Liver (tissue), 9 donors: Measurements from ENCODE around the gene MRRF. TPM values are rescaled to one million over a fixed set of nuclear protein-coding genes. Genes with fewer than 3 reads are reported as not detected.

ENCODE experiments used
- DNase-seq: peaks from one replicate; pipeline ENCODE4 v3.0.0-alpha.2; 2017; ENCODE audit warnings: low spot score
- H3K27ac ChIP-seq, 2 donors: one replicate each; pipeline ENCODE4 v1.7.0; 2013; ENCODE audit warnings: inconsistent platforms in 2 of 2, low read length in 2 of 2, control low read depth in 1 of 2, low read depth in 1 of 2, mild to moderate bottlenecking in 1 of 2
- H3K27me3 ChIP-seq, 4 donors: one replicate each; pipeline versions ENCODE4 v1.6.1 to v1.7.0; 2013; ENCODE audit warnings: low read length in 3 of 4, inconsistent platforms in 1 of 4, mild to moderate bottlenecking in 1 of 4, moderate library complexity in 1 of 4; ENCODE audit not compliant: control insufficient read depth in 4 of 4, insufficient read depth in 4 of 4
- H3K36me3 ChIP-seq, 4 donors: one replicate each; pipeline versions ENCODE4 v1.6.1 to v1.7.0; 2013; ENCODE audit warnings: low read length in 3 of 4, mild to moderate bottlenecking in 3 of 4, low read depth in 1 of 4, moderate library complexity in 1 of 4; ENCODE audit not compliant: control insufficient read depth in 4 of 4, insufficient read depth in 3 of 4
- H3K4me1 ChIP-seq, 4 donors: one replicate each; pipeline versions ENCODE4 v1.6.1 to v1.7.0; 2013; ENCODE audit warnings: low read length in 3 of 4, mild to moderate bottlenecking in 3 of 4, moderate library complexity in 1 of 4; ENCODE audit not compliant: control insufficient read depth in 4 of 4, insufficient read depth in 4 of 4
- H3K4me3 ChIP-seq, 3 donors: one replicate each; pipeline versions ENCODE4 v1.6.1 to v1.7.0; 2013; ENCODE audit warnings: low read length in 3 of 3, control low read depth in 1 of 3, low read depth in 1 of 3, mild to moderate bottlenecking in 1 of 3
- H3K9ac ChIP-seq, 2 donors: one replicate each; pipeline ENCODE4 v1.7.0; 2013; ENCODE audit warnings: low read length in 2 of 2, mild to moderate bottlenecking in 2 of 2, moderate library complexity in 2 of 2, control low read depth in 1 of 2, low read depth in 1 of 2
- H3K9me3 ChIP-seq, 4 donors: one replicate each; pipeline versions ENCODE4 v1.6.1 to v1.7.0; 2013; ENCODE audit warnings: low read length in 3 of 4; ENCODE audit not compliant: control insufficient read depth in 4 of 4
- EGR1 ChIP-seq, 2 donors: IDR thresholded peaks; 2 replicates each; pipeline ENCODE4 v1.6.1; 2016 to 2018; ENCODE audit warnings: antibody characterized with exemption in 2 of 2, low read depth in 2 of 2
- FOXA1 ChIP-seq: IDR thresholded peaks from 2 replicates; pipeline ENCODE4 v1.6.1; 2016; ENCODE audit warnings: antibody characterized with exemption
- FOXA2 ChIP-seq: IDR thresholded peaks from 2 replicates; pipeline ENCODE4 v1.6.1; 2016; ENCODE audit warnings: antibody characterized with exemption
- GABPA ChIP-seq, 2 donors: IDR thresholded peaks in 1 of 2; conservative IDR thresholded peaks in 1 of 2; 2 replicates each; pipeline ENCODE4 v1.6.1; 2016; ENCODE audit warnings: antibody characterized with exemption in 2 of 2, mild to moderate bottlenecking in 1 of 2, moderate library complexity in 1 of 2
- HNF4A ChIP-seq, 2 donors: conservative IDR thresholded peaks; 2 replicates each; pipeline ENCODE4 v1.6.1; 2016; ENCODE audit warnings: antibody characterized with exemption in 2 of 2, mild to moderate bottlenecking in 2 of 2
- HNF4G ChIP-seq: IDR thresholded peaks from 2 replicates; pipeline ENCODE4 v1.6.1; 2016; ENCODE audit warnings: antibody characterized with exemption
- JUND ChIP-seq, 2 donors: IDR thresholded peaks; 2 replicates each; pipeline ENCODE4 v1.6.1; 2016; ENCODE audit warnings: antibody characterized with exemption in 2 of 2
- NR2F2 ChIP-seq: IDR thresholded peaks from 2 replicates; pipeline ENCODE4 v1.6.1; 2016; ENCODE audit warnings: antibody characterized with exemption
- RAD21 ChIP-seq, 2 donors: IDR thresholded peaks; 2 replicates each; pipeline ENCODE4 v1.6.1; 2016; ENCODE audit warnings: antibody characterized with exemption in 2 of 2, mild to moderate bottlenecking in 2 of 2
- RXRA ChIP-seq, 2 donors: IDR thresholded peaks; 2 replicates each; pipeline ENCODE4 v1.6.1; 2017 to 2018; ENCODE audit warnings: antibody characterized with exemption in 2 of 2, mild to moderate bottlenecking in 1 of 2
- SP1 ChIP-seq: IDR thresholded peaks from 2 replicates; pipeline ENCODE4 v1.6.1; 2018; ENCODE audit warnings: antibody characterized with exemption, mild to moderate bottlenecking
- TAF1 ChIP-seq: conservative IDR thresholded peaks from 2 replicates; pipeline ENCODE4 v1.6.1; 2016; ENCODE audit warnings: antibody characterized with exemption, mild to moderate bottlenecking
- YY1 ChIP-seq: IDR thresholded peaks from 2 replicates; pipeline ENCODE4 v1.6.1; 2016; ENCODE audit warnings: antibody characterized with exemption, mild to moderate bottlenecking
- WGBS: extraction: QIAGEN DNeasy Blood & Tissue Kit; methylation state at CpG from one replicate; pipeline ENCODE4 v1.1.7; 2013; 5-methylcytosine and 5-hydroxymethylcytosine counted together
- polyA plus RNA-seq, 2 donors: library from polyadenylated mRNA; stranded (reverse) in 1 of 2; unstranded in 1 of 2; fragments of 200-250 nt in 1 of 2; fragments of >200 nt in 1 of 2; fragmentation: Nextera tagmentation in 1 of 2; extraction: Ambion mirVana in 1 of 2; gene quantifications; one replicate each; pipeline versions ENCODE4 v1.2.1 to v1.2.3, GENCODE V29; 2013 to 2015
- total RNA-seq, 2 donors: library from RNA; depleted of rRNA; stranded (reverse); fragments of >200 nt; gene quantifications; one replicate each; pipeline ENCODE4 v1.2.3, GENCODE V29; 2014
- TF ChIP-seq, protein P1 (sequence below): IDR thresholded peaks from 2 replicates; pipeline ENCODE4 v1.6.1; 2016; ENCODE audit warnings: antibody characterized with exemption, mild to moderate bottlenecking
- TF ChIP-seq, protein P2 (sequence below): IDR thresholded peaks from 2 replicates; pipeline ENCODE4 v1.6.1; 2016; ENCODE audit warnings: antibody characterized with exemption
- TF ChIP-seq, protein P3 (sequence below): fragments of 150-350 bp; IDR thresholded peaks from 2 replicates; pipeline ENCODE4 v1.5.1; 2017; ENCODE audit warnings: improper control_type of control experiment, low read depth, low read length; ENCODE audit not compliant: missing input control
- TF ChIP-seq, protein P4 (sequence below): IDR thresholded peaks from 2 replicates; pipeline ENCODE4 v1.6.1; 2016; ENCODE audit warnings: antibody characterized with exemption
- TF ChIP-seq, protein P5 (sequence below): IDR thresholded peaks from 2 replicates; pipeline ENCODE4 v1.6.1; 2016; ENCODE audit warnings: antibody characterized with exemption
- donor health status: healthy.
- donor health status: healthy.
- donor health status: healthy.
- donor health status: healthy.
- donor health status: healthy.

Gene MRRF
- total and polyA plus RNA-seq, 4 donors, result 15.4 to 30.9 (median 22.3) TPM

DNA sequence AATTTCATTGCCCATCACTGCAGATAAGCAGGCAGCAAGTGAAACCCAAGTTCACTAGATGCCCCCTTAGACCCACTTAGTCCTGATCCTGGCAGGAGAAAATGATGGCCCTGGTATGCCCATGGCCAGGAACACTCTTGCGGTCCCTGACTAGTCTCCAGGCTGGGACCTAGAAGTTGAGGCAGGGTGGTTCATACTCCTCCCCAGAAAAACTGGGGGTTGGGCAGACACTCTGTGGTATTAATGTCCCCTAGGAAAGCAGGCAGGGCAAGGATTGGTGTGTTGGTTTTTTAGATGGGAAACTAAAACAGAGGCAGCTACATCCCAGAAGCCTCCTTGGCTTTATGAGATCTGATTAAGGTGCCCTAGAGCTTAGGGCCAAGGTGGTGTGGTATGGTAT, 49.0 kb upstream of the MRRF start:
- Histone ChIP-seq H3K4me1 (peaks cover 6 to 22% (median 18%) of the 10 kb centered on the region in 4 donors), H3K36me3 (no peaks in the 10 kb centered on the region), H3K4me3 (no peak overlapping the region), H3K27ac (no peak overlapping the region), H3K9me3 (peaks cover 0 to 2% (median 0%) of the 10 kb centered on the region in 4 donors), H3K9ac (no peak overlapping the region), H3K27me3 (peaks cover 0 to 31% (median 16%) of the 10 kb centered on the region in 4 donors)
- WGBS, result 88% methylated on average over 1 of the region's 1 CpG
- TF ChIP-seq EGR1 (IDR thresholded peaks at IDR 0.05; ENCODE audit: low read depth in 2 of 2) (no peak), HNF4A (conservative IDR thresholded peaks at IDR 0.05) (no peak), NR2F2 (no peak), JUND (IDR thresholded peaks at IDR 0.05) (no peak), SP1 (no peak), FOXA2 (no peak), RAD21 (IDR thresholded peaks at IDR 0.05) (no peak), HNF4G (no peak), GABPA (IDR thresholded peaks at IDR 0.05 in 1 of 2, conservative IDR thresholded peaks at IDR 0.05 in 1 of 2) (no peak)
- TF ChIP-seq, protein P1, sequence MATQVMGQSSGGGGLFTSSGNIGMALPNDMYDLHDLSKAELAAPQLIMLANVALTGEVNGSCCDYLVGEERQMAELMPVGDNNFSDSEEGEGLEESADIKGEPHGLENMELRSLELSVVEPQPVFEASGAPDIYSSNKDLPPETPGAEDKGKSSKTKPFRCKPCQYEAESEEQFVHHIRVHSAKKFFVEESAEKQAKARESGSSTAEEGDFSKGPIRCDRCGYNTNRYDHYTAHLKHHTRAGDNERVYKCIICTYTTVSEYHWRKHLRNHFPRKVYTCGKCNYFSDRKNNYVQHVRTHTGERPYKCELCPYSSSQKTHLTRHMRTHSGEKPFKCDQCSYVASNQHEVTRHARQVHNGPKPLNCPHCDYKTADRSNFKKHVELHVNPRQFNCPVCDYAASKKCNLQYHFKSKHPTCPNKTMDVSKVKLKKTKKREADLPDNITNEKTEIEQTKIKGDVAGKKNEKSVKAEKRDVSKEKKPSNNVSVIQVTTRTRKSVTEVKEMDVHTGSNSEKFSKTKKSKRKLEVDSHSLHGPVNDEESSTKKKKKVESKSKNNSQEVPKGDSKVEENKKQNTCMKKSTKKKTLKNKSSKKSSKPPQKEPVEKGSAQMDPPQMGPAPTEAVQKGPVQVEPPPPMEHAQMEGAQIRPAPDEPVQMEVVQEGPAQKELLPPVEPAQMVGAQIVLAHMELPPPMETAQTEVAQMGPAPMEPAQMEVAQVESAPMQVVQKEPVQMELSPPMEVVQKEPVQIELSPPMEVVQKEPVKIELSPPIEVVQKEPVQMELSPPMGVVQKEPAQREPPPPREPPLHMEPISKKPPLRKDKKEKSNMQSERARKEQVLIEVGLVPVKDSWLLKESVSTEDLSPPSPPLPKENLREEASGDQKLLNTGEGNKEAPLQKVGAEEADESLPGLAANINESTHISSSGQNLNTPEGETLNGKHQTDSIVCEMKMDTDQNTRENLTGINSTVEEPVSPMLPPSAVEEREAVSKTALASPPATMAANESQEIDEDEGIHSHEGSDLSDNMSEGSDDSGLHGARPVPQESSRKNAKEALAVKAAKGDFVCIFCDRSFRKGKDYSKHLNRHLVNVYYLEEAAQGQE, result no peak
- DNase-seq, result no peak

DNA sequence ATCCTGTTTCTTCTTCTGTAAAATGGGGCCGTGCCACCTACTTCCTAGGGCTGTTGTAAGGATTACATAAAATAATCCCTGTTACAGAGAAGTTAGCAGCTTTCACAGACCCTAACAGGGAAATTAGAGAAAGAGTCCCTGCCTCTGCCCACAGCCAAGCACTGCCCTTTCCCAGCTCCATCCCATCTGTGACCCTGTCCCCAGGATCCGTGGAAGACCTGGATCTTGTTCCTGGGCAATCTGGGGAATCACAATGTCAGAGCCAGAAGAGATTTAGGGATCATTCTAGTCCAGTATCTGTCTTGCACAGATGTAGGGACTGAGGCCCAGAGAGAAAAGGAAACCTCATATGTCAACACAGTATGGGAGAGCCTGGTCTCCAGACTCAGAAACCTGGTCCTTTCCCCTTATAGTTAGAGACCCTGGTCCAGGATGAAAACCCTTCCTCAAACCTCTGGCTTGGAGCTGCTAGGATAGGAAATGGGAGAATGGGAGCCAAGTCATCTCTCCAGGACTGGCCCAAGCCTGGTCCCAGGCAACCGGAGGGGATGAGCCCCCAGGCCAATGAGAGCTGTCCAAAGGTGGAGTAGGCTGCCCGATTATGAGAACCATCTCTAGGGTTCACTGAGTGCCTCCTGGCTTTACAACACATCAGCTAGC, 48.4 kb upstream of the MRRF start:
- H3K27ac ChIP-seq, result no peak overlapping the region
- H3K9ac ChIP-seq, result no peak overlapping the region
- H3K4me3 ChIP-seq, result no peak overlapping the region
- peaks cover 0 to 2% (median 0%) of the 10 kb centered on the region in 4 donors for H3K9me3 ChIP-seq
- 53% methylated on average over 4 of the region's 4 CpGs for WGBS
- H3K36me3 ChIP-seq, result no peaks in the 10 kb centered on the region
- peaks cover 0 to 36% (median 16%) of the 10 kb centered on the region in 4 donors for H3K27me3 ChIP-seq
- TF ChIP-seq, protein P2, sequence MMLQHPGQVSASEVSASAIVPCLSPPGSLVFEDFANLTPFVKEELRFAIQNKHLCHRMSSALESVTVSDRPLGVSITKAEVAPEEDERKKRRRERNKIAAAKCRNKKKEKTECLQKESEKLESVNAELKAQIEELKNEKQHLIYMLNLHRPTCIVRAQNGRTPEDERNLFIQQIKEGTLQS, result no peak
- TF ChIP-seq SP1 (no peak), RAD21 (IDR thresholded peaks at IDR 0.05) (no peak), TAF1 (no peak), FOXA2 (no peak), YY1 (no peak), FOXA1 (no peak), JUND (IDR thresholded peaks at IDR 0.05) (no peak), HNF4A (conservative IDR thresholded peaks at IDR 0.05) (no peak), EGR1 (IDR thresholded peaks at IDR 0.05; ENCODE audit: low read depth in 2 of 2) (no peak), GABPA (IDR thresholded peaks at IDR 0.05 in 1 of 2, conservative IDR thresholded peaks at IDR 0.05 in 1 of 2) (no peak), HNF4G (no peak), NR2F2 (no peak), RXRA (IDR thresholded peaks at IDR 0.05) (no peak)
- TF ChIP-seq, protein P3, sequence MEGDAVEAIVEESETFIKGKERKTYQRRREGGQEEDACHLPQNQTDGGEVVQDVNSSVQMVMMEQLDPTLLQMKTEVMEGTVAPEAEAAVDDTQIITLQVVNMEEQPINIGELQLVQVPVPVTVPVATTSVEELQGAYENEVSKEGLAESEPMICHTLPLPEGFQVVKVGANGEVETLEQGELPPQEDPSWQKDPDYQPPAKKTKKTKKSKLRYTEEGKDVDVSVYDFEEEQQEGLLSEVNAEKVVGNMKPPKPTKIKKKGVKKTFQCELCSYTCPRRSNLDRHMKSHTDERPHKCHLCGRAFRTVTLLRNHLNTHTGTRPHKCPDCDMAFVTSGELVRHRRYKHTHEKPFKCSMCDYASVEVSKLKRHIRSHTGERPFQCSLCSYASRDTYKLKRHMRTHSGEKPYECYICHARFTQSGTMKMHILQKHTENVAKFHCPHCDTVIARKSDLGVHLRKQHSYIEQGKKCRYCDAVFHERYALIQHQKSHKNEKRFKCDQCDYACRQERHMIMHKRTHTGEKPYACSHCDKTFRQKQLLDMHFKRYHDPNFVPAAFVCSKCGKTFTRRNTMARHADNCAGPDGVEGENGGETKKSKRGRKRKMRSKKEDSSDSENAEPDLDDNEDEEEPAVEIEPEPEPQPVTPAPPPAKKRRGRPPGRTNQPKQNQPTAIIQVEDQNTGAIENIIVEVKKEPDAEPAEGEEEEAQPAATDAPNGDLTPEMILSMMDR, result no peak
- TF ChIP-seq, protein P1, result no peak
- TF ChIP-seq, protein P4, sequence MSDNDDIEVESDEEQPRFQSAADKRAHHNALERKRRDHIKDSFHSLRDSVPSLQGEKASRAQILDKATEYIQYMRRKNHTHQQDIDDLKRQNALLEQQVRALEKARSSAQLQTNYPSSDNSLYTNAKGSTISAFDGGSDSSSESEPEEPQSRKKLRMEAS, result no peak
- TF ChIP-seq, protein P5, sequence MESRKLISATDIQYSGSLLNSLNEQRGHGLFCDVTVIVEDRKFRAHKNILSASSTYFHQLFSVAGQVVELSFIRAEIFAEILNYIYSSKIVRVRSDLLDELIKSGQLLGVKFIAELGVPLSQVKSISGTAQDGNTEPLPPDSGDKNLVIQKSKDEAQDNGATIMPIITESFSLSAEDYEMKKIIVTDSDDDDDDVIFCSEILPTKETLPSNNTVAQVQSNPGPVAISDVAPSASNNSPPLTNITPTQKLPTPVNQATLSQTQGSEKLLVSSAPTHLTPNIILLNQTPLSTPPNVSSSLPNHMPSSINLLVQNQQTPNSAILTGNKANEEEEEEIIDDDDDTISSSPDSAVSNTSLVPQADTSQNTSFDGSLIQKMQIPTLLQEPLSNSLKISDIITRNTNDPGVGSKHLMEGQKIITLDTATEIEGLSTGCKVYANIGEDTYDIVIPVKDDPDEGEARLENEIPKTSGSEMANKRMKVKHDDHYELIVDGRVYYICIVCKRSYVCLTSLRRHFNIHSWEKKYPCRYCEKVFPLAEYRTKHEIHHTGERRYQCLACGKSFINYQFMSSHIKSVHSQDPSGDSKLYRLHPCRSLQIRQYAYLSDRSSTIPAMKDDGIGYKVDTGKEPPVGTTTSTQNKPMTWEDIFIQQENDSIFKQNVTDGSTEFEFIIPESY, result no peak
- peaks cover 6 to 22% (median 18%) of the 10 kb centered on the region in 4 donors for H3K4me1 ChIP-seq
- DNase-seq, result no peak
